ENCODE results near the gene BTBD2. TPM values are rescaled to one million over a fixed set of nuclear protein-coding genes. Genes with fewer than 3 reads are reported as not detected.

The BTBD2 gene
- total RNA-seq, 1 donor from 2014 or later = 48.8 TPM

DNA sequence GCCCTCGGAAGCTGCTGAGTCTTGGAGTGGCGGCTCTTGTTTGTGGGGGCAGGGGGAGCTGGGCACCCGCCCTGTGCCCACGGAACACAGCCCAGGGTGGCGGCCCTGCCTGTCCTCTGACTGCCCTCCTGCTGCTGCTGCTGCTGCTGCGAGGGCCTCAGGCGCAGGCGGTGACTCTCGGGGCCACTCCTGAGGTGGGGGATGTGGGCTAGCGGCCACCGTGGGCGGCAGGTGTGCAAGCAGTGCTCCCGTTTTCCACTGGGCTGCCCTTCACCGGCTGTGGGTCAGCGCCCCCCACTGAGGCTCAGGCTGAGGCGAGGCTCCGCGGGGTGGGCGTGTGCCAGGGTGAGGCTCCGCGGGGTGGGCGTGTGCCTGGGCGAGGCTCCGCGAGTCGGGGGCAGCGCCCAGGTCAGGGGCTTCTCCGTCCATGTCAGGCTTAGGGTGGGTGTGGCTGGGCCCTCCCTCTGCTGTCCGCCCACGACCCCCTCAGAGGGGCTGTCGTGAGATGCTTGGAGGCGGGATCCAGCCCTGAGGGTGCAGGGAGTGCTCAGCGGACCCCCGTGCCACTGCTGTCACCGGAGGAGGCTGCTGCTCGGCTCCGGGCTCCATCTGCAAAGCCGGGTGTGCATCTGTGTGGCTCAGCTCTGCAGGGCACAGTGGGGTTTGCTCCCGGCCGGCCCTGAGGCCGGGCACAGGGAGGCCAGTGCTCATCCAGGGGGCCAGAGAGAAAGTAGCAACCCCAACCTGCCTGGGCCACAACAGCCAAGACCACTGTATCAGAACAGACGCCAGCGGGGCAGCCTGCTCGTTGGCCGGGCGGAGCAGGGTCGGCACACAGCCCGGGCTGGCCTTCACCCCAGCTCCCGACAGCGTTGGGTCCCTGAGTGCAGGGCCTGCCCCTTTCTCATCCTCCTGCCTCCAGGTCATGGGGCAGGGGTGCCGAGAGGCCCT is 60.1 kb downstream of the BTBD2 start:
- no peak overlapping the region for H2AFZ ChIP-seq (replicated peaks)
- TF ChIP-seq, protein P1, sequence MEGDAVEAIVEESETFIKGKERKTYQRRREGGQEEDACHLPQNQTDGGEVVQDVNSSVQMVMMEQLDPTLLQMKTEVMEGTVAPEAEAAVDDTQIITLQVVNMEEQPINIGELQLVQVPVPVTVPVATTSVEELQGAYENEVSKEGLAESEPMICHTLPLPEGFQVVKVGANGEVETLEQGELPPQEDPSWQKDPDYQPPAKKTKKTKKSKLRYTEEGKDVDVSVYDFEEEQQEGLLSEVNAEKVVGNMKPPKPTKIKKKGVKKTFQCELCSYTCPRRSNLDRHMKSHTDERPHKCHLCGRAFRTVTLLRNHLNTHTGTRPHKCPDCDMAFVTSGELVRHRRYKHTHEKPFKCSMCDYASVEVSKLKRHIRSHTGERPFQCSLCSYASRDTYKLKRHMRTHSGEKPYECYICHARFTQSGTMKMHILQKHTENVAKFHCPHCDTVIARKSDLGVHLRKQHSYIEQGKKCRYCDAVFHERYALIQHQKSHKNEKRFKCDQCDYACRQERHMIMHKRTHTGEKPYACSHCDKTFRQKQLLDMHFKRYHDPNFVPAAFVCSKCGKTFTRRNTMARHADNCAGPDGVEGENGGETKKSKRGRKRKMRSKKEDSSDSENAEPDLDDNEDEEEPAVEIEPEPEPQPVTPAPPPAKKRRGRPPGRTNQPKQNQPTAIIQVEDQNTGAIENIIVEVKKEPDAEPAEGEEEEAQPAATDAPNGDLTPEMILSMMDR (IDR thresholded peaks at IDR 0.05) = no peak
- no peak for TF ChIP-seq EZH2phosphoT487 (IDR thresholded peaks at IDR 0.05)
- no peak for TF ChIP-seq EZH2 (IDR thresholded peaks at IDR 0.05)
- peaks cover 13% of the 10 kb centered on the region for H3K4me1 Mint-ChIP-seq
- H3K27me3 ChIP-seq = no peaks in the 10 kb centered on the region
- no peak overlapping the region for H3K27ac Mint-ChIP-seq
- H3K36me3 Mint-ChIP-seq = peaks cover 7% of the 10 kb centered on the region
- no peak overlapping the region for H3K9ac ChIP-seq
- peaks cover 91% of the 10 kb centered on the region for H4K20me1 ChIP-seq (ENCODE audit: low read depth)
- H3K27me3 Mint-ChIP-seq (ENCODE audit: insufficient read depth, low read depth) = no peaks in the 10 kb centered on the region
- no peak for DNase-seq (ENCODE audit: low spot score)
- no peaks in the 10 kb centered on the region for H3K9me3 Mint-ChIP-seq
- no peak overlapping the region for H3K4me3 Mint-ChIP-seq
- no peaks in the 10 kb centered on the region for H3F3A ChIP-seq (ENCODE audit: low read depth)
- no peaks in the 10 kb centered on the region for H3K36me3 ChIP-seq
- no peak overlapping the region for H3K27ac ChIP-seq
- peaks cover 93% of the 10 kb centered on the region for H3K79me2 ChIP-seq (ENCODE audit: low read depth)
- no peak overlapping the region for H3K4me2 ChIP-seq
- no peak overlapping the region for H3K4me3 ChIP-seq
- peaks cover 12% of the 10 kb centered on the region for H3K4me1 ChIP-seq
- no peaks in the 10 kb centered on the region for H3K9me3 ChIP-seq (ENCODE audit: low read depth)

DNA sequence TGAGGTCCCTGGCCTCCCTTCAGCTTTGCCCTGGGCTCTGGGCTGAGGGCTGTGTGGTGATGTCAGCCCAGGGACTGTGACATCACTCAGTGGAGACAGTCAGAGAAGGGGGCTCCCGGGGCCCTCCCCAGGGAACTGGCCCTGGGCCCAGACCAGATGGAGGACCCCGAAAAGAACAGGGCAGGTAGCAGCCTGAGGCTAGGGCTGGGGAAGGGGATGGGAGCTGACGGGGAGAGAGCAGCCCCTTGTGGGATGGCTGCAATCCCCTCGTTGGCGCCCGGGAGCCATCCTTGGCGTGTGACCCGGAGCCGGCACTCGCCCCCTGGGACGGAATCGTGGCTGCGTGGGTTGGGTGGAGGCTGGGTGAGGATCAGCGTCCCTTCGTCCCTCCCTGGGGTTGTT is 61.0 kb downstream of the BTBD2 start:
- H3K4me1 Mint-ChIP-seq = peaks cover 13% of the 10 kb centered on the region
- no peaks in the 10 kb centered on the region for H3K36me3 ChIP-seq
- H3K9ac ChIP-seq = peak overlapping the region; percentile 27
- H2AFZ ChIP-seq (replicated peaks) = no peak overlapping the region
- no peak overlapping the region for H3K27ac Mint-ChIP-seq
- H3K36me3 Mint-ChIP-seq = peaks cover 14% of the 10 kb centered on the region
- H3K4me3 ChIP-seq = no peak overlapping the region
- no peaks in the 10 kb centered on the region for H3K27me3 ChIP-seq
- H3K9me3 ChIP-seq (ENCODE audit: low read depth) = no peaks in the 10 kb centered on the region
- TF ChIP-seq, protein P1 (IDR thresholded peaks at IDR 0.05) = no peak
- no peak for TF ChIP-seq EZH2 (IDR thresholded peaks at IDR 0.05)
- TF ChIP-seq EZH2phosphoT487 (IDR thresholded peaks at IDR 0.05) = no peak
- H3K27ac ChIP-seq = no peak overlapping the region
- H3K4me1 ChIP-seq = peaks cover 12% of the 10 kb centered on the region
- H3K4me2 ChIP-seq = no peak overlapping the region
- peaks cover 4% of the 10 kb centered on the region for H3K27me3 Mint-ChIP-seq (ENCODE audit: insufficient read depth, low read depth)
- DNase-seq (ENCODE audit: low spot score) = no peak
- H3K79me2 ChIP-seq (ENCODE audit: low read depth) = peaks cover 93% of the 10 kb centered on the region
- H3F3A ChIP-seq (ENCODE audit: low read depth) = no peaks in the 10 kb centered on the region
- no peaks in the 10 kb centered on the region for H3K9me3 Mint-ChIP-seq
- H4K20me1 ChIP-seq (ENCODE audit: low read depth) = peaks cover 88% of the 10 kb centered on the region
- no peak overlapping the region for H3K4me3 Mint-ChIP-seq

DNA sequence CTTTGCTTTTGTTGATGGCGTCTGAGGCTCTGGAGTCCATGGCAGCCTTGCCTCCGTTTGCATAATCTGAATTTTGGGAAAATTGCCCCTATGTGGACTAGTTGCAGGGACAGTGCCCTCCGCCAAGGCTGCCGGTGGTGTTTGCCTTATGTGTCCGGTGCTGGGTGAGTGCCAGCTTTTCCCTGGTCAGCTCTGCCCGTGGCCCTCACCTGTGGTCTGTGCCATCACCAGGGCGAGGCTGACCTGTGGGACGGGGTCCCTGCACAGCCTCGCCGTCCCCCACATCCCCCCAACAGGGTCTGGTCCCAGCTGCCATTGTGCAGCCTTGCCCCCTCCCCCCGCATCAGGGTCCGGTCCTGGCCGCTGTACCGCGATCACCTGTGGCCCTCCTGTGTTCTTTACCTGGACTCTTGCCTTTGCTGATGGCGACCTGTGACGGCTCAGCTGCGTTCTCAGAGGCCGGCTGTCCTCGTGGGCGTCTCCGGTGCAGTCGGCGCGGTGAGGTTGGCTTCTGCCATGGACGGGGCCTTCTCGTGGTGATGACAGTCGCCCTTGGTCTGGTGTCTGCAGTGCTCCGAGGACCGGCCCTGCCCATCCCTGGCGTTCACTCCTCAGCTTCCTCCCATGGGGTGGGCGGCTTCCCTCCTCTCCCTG is 61.9 kb downstream of the BTBD2 start:
- no peak for TF ChIP-seq EZH2phosphoT487 (IDR thresholded peaks at IDR 0.05)
- H3K4me3 ChIP-seq = no peak overlapping the region
- H3K36me3 ChIP-seq = no peaks in the 10 kb centered on the region
- peak overlapping the region; percentile 17 for H3K27ac Mint-ChIP-seq
- H4K20me1 ChIP-seq (ENCODE audit: low read depth) = peaks cover 89% of the 10 kb centered on the region
- H3K4me3 Mint-ChIP-seq = no peak overlapping the region
- no peaks in the 10 kb centered on the region for H3F3A ChIP-seq (ENCODE audit: low read depth)
- H3K79me2 ChIP-seq (ENCODE audit: low read depth) = peaks cover 97% of the 10 kb centered on the region
- no peak overlapping the region for H2AFZ ChIP-seq (replicated peaks)
- H3K9ac ChIP-seq = peak overlapping the region; percentile 27
- no peak overlapping the region for H3K4me2 ChIP-seq
- H3K4me1 Mint-ChIP-seq = peaks cover 10% of the 10 kb centered on the region
- peaks cover 21% of the 10 kb centered on the region for H3K36me3 Mint-ChIP-seq
- H3K27me3 Mint-ChIP-seq (ENCODE audit: insufficient read depth, low read depth) = peaks cover 7% of the 10 kb centered on the region
- no peaks in the 10 kb centered on the region for H3K27me3 ChIP-seq
- no peaks in the 10 kb centered on the region for H3K9me3 Mint-ChIP-seq
- no peak overlapping the region for H3K27ac ChIP-seq
- DNase-seq (ENCODE audit: low spot score) = no peak
- H3K9me3 ChIP-seq (ENCODE audit: low read depth) = no peaks in the 10 kb centered on the region
- H3K4me1 ChIP-seq = peaks cover 12% of the 10 kb centered on the region
